Measurements from ENCODE around the gene CDK1.

DNA sequence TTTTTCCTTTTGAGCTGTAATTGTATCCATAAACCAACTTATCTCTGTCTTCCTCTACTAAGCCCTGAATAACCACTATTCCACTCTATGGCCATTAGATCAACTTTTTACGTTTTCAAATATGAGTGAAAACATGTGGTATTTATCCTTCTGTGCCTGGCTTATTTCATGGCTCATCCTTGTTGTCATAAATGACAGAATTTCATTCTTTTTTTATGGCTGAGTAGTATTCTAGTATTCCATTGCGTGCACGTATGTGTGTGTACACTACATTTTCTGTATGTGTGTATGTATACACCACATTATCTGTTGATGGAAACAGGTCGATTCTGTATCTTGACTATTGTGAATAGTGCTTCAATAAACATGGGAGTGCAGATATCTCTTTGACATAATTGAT is 11.1 kb downstream of the CDK1 start:
- TF ChIP-seq, protein P1, sequence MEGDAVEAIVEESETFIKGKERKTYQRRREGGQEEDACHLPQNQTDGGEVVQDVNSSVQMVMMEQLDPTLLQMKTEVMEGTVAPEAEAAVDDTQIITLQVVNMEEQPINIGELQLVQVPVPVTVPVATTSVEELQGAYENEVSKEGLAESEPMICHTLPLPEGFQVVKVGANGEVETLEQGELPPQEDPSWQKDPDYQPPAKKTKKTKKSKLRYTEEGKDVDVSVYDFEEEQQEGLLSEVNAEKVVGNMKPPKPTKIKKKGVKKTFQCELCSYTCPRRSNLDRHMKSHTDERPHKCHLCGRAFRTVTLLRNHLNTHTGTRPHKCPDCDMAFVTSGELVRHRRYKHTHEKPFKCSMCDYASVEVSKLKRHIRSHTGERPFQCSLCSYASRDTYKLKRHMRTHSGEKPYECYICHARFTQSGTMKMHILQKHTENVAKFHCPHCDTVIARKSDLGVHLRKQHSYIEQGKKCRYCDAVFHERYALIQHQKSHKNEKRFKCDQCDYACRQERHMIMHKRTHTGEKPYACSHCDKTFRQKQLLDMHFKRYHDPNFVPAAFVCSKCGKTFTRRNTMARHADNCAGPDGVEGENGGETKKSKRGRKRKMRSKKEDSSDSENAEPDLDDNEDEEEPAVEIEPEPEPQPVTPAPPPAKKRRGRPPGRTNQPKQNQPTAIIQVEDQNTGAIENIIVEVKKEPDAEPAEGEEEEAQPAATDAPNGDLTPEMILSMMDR (IDR thresholded peaks at IDR 0.05) = no peak
- no peak for TF ChIP-seq POLR2A (IDR thresholded peaks at IDR 0.05)

All from thyroid gland (tissue), 4 donors.